Activated CD4-positive, alpha-beta T cell treated with anti-CD3 and anti-CD28 coated beads, Interleukin-2, Interleukin-6, amounts not matched to agents 100 ng/mL and 50 ng/mL, durations not matched to agents 16 hours and 8 hours (primary cell): ENCODE measurements around the gene ENOX1.
"Not testable (repeated sequence)": the region's sequence is repeated elsewhere in the genome, so short reads cannot be mapped to it uniquely, and the experiment has no call there.

ENCODE experiments used
- DNase-seq: peaks from one replicate; pipeline ENCODE4 v3.0.0-alpha.2; 2020

Gene ENOX1

DNA sequence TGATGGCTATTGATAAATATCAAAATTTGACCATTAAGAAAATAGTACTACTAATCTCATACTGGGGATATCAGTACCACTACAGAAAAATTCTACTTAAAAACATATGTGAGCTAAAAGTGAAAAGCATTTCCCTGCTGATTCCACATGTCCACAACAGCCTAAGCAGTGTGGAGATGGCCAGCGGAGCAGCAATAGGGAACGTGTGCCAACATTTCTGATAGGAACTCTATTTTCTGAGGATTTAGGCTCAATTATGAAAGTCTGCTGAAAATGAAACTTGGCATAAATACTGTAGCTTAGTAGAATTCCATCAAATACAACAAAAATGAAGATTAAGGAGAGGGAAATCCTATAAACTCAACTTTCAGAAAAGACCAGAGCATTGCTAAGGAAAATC, 311.6 kb downstream of the ENOX1 start:
- DNase-seq = no peak

DNA sequence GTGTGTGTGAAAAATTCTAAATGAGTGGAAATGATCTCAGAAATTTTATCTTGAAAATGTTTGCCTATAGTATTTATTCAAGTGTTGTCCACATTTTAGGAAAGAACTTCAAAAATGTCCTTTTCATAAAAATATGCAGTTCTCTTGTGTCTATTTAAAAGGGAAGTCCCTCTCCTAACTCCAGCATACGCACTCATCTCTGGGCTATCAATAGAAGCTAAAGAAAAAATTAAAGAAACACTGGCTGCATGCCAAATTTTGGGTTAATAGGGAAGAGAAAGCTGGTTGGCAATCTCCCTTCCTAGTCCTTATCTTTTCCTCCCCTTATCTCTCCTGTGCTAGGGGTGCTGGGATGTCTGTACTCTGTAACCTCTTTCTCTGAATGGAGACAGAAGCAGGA, 313.3 kb downstream of the ENOX1 start:
- DNase-seq = no peak

DNA sequence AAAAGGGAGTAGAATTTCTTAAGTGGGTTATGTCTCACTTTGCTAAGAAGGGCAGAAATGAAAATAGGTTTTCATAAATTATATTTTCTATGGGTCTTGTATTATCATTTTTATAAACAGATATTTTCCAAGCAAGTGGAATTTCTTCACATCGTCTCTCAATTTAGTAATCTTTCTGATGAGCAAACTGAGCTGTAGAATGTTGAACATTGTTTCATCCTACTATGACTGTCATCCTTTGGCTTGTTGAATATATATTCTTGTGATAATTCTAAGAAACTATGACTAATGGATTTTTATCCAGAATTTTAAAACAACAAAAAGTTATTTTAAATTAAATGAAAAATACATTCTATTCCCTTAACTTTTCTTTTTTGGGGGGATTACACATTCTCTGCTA, 313.8 kb downstream of the ENOX1 start:
- DNase-seq = no peak

DNA sequence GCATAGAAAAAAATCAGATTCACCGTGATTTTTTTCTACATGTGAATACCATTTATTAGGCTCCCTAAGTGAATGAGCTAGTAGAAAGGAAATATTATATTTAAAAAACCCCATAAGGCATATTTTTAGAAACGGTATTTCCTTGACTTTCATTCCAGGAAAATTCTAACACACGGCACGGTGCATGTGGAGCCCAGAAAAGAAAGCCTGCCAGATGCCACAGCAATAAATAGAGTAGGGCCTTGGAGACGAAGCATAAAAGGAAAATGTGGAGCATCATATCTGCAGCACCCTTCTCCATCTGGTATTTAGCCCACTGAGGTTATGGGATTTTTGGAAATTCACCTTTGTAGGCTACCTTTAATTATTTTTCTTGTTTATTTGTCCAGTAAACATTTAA, 314.4 kb downstream of the ENOX1 start:
- DNase-seq = no peak

DNA sequence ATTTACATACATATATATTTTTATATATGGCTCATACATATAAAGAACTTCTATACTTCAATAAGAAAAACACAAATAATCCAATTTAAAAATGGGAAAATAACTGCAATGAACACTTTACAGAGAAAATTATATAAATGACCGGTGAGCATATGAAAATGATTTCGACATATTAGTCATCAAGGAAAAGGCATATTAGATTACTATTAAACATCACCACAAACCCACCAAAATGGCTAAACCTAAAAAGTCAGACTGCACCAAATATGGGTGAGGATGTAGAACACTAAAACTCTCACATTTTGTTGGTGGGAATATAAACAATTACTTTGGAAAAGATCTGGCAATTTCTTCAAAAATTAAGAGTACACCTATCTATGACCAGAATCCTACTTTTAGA, 316.2 kb downstream of the ENOX1 start:
- no peak for DNase-seq

DNA sequence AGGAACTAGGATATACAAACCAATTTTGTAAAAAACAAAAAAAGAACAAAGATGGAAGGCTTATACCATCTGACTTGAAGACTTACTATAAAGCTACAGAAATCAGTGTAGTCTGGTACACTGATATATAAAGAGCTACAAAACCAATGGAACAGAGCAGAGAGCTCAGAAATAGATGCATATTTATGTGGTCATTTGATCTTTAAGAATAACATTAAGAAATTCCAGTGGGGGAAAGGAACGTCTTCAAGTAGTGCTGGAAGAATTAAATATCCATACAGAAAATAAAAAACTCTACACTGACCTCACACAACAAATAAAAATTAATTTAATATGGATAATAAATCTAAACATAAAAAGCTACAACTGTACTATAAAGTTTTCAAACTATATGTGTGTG, 317.0 kb downstream of the ENOX1 start:
- DNase-seq = no peak

DNA sequence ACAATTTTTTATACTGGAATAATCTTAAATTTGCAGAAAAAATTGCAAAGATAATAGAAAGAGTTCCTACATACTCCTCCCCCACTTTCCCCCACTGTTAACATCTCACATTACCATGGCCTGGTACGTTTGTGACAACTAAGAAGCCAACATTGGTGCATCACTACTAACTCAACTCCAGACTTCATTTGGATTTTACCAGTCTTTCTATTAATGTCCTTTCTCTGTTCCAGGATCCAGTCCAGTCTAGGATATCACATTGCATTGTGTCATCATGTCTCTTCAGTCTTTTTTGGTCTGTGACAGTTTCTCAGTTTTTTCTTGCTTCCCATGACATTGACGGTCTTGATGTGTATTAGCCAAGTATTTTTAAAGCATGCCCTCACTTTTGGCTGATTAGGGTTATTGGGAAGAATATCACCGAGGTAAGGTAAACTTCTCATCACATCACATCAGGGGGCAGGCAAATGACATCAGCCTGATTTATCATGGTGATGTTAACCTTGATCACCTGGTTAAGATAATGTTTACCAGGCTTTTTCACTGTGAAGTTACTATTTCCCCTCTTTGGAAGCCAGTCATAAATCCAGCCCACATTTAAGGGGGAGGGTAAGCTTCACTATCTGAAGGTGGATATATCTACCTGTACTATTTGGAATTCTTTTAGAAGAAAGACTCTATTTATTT, 322.1 kb downstream of the ENOX1 start:
- no peak for DNase-seq

DNA sequence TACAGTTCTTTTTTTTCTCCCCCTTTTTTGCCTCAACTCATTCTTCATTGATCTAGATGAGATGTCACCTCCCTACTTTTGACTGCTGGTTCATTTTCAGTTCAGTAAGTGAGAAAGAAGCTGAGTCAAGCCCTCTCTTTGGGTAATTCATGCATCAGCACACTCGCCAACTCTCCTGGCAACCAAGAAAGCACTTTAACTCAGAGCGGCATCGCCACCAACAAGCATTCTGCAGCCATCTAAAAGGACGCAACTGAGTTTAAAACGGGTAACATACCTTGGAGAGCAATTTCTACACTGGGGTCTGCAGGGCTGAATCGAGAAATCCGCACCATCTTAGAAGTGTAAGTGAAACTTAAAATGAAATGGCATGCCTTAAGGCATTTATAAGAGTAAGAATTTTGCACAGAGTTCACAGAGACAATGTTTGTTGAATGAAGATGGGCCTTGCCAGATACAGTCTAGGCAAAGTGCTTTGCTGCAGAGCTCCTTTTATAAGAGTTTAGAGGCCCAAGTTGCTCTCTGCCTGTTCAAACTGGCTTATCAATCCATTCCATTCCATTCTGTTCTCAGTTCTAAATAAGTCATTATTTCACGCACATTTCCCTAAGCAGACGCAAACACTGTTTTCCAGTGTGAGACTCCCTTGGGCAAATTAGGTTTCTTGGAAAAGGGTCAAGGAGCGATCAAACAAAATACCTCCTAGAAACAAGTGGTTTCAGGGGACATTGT, 338.0 kb downstream of the ENOX1 start:
- no peak for DNase-seq

DNA sequence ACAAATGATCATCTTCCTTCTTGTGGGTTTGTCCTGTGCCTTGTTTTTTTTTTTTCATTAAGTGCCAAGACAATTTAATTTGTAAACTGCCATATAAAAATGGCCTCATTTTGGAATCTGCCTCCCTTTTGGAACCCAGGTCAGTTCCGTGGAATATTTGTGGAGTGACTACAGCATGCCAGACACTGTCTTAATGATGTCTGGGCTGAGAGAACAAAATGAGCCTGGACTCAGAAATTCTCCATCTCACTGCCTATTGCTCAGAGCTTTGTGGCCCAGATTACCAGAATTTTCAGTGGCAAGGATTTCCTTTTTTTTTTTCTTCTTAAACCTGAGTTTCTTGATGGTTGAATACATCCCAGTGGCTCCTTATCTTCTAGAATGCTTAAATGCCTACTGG, 340.6 kb downstream of the ENOX1 start:
- no peak for DNase-seq

DNA sequence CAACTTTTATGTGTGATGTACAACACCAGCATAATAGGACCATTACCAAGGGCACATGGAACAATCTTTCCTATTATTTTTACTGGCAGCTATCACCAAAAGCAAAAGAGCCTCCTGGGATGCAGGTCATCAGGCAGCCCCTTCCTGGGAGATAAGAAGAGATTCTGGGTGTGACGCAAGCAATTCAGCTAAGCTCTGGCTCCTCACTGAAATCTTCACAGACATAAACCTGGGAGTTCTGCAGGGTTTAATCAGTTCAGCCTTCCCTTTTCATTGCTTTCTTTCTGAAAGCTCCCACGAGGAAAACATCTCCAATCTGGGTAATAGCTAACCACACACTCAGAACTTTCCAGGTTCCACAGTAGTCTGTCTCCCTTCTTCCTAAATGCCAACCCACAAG, 341.1 kb downstream of the ENOX1 start:
- no peak for DNase-seq

DNA sequence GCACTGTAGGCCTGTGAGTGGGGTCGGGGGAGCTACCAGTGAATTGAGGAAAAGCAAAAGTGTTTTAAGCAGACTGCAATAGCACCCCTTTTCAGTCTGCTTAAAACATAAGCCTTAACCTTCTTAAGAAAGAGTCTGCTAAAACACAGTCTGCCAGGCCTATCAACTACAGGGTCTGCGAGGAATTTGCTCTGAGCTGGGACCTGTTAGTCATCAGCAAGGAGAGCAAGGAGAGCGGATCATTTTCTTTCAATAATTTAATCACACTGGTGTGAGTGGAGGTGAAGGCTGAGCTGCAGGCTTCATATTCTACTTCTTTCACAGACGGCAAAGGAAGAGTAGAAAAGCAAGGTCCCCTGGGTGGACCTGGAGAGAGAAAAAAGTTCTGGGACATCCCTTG, 342.7 kb downstream of the ENOX1 start:
- DNase-seq = no peak

DNA sequence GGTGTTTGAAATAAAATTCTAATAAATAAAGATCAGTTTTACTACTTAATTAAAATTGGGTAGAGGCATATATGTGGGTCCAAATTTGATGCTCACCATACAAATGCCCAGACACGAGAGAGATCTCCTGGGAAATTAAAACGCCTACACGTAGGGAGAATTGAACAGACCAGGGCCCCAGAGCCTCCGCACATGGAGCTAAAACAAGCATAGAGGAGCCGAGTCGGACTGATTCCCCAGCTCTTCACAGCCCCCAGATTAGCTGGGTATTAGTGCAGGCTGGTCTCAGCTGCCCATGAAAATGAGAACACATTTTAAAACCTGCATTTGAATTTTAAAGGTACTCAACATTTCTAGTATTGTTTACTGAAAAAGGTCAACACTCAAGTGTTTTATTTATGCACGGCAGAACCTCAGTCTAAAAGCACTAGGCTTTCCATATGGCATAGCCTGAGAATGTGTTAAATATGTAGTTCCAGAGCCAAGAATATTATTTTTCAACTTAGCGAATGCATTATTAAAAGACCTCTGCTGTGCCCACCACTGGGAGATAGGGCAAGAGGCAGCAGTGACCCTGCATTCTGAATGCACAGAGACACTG, 344.8 kb downstream of the ENOX1 start:
- DNase-seq = no peak

DNA sequence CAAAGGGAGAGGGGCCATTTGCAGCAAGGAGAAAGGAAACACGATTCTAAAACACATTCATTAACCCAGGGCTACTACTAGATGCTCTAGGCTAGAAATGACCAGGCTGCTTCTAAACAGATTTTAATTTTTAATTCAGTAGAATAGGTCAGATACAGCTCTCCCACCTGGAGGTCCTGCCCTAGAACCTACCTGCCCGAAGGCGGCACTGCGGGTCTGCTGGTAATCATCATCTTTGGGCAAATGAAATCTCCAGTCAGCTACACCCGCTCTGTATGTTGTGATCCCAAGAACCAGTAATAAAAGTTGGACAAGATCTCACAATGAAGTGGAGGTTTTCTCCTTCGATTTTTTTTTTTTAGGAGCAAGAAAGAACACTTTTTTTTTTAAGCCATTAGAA, 345.3 kb downstream of the ENOX1 start:
- no peak for DNase-seq

DNA sequence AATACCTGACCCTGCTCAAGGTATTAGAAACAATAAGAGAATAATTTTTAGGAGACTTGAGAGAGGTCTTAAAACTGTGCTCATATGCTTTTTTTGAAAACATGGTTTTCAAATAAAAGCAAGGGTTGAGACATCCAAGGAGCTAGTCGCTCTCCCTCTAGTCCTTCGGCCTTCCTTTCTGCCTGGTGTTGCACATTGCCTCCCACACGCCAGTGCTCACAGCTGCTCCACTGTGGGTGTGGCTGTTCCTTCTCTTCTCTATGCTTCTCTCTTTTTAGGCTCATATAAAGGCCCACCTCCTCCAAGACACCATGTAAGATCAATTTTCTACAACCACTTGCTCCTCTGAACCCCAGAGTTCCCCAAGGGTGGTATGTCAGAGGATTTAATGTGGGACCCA, 352.6 kb downstream of the ENOX1 start:
- DNase-seq = no peak

DNA sequence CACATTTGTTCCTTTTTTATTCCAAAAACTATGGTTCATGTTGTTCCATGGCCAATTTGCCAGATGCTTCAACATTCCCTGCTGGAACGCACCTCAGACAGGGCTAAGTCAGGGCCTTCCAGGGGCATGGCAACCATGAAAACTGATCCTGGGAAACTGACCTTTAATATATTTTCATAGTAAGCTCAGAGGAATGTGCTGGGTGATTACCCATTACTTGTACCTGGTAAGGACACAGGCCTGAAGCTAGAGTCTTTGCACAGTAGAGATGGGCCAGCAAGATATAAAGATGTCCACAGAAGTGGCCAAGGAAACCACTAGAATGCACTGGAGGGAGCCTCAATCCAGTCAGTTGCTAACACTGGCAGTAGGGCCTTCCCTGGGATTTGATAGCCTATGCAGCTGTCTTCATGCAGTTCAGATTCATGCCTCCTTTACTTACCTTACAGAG, 353.1 kb downstream of the ENOX1 start:
- DNase-seq = no peak

DNA sequence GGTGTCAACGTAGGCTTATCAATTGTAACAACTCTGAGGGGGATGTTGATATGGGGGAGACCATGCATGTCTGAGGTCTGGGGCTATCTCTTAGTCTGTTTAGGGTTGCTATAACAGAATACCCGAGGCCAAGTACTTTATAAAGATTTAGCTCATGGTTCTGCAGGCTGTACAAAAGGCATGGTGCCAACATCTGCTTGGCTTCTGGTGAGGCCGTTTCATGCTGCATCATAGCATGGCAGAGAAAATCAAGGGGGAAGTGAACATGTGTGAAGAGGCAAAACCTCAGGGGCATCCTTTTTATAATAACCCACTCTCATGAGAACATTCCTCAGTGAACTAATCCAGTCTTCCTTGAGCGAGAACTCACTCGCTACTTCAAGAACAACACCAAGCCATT, 353.8 kb downstream of the ENOX1 start:
- DNase-seq = no peak

DNA sequence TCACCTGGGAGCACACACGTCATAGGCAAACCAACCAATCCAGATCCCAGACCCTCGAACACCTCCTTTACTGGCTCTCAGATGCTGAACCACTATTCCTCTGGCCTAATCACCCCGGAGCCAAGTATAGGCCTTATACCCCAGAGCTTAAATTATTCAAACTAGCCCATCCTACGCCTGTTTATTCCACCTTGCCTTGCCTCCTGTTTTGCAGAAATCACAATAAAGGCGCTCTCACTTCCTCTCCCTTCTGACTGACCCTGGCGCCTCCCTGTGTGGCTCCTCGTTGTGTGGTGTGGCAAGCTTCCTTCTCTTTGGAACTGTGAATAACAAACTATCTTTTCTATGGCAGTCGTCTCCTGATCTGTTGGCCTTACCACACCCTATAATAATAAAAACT, 354.9 kb downstream of the ENOX1 start:
- no peak for DNase-seq

DNA sequence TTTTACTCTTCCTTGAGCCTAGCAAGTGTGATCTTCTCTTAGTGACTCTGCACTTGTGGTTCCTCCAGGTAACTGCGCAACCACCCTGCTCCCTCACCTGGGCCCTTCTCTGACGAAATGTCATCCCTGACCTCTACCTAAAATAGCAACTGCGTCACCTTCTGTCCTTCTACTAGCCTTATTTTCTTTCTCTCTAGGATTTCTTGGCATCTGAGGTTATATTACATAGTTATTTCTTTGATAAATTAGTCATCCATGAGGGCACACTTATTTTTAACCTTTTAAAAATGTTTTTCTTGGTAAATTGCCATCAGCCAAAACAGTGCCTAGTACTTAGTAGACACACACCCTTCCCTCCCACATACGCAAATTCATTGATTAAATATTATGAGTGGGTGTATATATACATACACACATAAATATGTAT, 355.5 kb downstream of the ENOX1 start:
- DNase-seq = no peak

DNA sequence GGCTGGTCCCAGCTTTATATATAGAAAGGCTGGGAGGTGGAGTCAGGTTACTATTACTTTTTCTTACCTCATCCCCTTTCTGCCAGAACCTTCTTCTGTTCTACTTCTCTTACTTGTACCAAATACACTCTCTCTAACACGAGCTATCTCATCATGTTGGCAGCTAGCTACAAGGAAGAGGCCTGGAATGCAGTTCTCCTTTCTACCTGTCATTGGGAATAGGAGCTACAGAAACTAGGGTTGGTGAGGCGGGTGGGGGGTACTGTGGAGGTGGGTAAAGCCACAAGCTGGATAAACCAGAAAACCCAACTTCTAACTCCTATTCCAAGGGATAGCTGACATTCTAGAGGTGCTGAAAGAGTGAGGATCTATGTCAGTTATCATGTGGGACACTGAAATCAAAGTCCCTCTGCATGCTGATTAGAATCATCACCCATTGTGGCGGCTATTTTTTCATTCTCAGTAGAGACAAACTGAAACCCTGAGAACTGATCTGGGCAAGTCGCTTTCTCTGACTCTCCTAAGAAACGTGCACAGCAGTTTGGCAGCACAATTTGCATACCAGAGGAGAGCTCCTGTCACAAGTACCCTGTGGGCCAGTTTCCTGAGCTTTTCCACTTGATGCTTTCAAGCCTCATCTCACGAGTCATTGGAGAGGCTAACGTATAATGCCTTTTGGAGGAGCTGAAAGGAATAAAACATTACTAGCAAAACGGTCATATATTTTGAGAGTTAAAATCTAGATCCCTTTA, 358.1 kb downstream of the ENOX1 start:
- no peak for DNase-seq

DNA sequence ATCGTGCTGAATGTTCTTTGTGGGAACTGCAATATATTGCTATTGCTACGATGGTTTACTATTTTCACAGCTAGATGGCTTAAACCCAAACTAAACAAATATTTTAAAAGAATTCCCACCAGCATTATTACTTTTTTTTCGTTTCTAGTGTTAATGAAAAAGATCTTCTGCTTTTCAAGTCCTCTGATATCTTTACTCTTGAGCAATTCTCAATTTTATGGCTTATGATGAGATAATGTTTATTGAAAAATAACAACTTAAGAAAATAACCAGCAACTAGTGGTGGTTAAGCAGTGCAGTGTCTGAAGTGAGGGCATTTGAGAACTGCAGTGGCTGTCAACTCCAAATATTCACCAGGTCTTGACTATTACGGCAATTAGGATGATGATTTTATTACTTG, 360.4 kb downstream of the ENOX1 start:
- no peak for DNase-seq

DNA sequence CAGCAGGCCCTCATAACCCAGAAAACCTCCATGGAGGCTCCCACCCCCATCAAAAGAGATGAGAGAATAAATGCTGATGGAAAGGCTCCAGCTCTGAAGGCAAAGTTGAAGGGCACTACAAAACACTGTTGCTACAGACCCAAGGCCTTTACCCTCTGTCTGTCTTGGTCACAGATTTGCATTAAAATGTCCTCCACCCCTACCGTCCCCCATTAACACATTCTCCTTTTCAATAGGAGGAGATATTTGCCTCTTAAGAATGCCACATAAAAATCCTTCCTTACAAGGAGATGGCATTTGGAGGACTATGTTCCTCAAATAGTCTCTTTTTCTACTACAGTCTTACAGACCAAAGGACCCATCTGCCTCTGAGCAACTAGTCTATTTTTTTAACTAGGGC, 361.5 kb downstream of the ENOX1 start:
- no peak for DNase-seq

DNA sequence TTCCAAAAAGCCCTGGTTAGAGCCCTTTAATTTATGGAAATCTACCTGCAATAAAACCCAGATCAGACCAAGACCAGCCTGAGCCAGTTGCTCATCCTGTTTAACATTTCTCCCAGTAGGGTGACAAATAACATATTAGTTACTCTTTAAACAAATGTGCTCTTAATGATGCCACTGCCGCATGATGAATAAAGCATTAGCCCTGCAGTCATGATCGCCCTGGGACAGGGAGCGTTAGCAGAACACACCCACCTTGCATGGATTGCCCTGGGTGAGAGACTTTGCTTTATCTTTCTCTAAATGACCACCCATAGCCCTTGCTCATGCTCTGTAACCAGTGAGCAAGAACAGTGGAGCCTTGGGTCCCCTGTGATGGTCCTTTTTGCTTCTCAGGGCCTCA, 362.4 kb downstream of the ENOX1 start:
- DNase-seq = no peak

DNA sequence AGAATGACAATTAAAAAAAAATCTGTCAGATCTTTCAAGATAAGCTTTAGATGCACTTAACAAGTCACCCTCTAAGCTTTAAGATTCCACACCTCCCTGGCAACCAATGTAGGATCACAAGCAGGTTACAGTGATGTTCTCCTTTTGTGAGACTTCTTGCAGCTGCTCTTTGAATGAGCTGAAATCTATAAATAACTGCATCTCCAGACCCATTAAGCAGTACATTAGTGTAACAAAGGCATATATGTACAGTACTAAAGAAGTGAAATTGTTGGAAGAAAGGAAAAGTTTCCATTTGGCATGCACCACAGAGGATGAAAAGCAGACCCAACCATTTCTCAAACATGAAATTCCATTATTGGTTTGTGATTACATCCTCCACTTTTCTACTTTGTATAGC, 364.7 kb downstream of the ENOX1 start:
- no peak for DNase-seq

DNA sequence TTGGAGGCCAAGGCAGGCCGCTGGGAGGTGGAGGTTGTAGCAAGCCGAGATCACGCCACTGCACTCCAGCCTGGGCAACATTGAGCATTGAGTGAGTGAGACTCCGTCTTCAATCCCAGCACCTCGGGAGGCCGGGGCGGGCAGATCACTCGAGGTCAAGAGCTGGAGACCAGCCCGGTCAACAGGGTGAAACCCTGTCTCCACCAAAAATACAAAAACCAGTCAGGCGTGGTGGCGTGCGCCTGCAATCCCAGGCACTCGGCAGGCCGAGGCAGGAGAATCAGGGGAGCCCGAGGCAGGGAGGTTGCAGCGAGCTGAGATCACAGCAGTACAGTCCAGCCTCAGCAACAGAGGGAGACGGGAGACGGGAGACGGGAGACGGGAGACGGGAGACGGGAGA, 369.9 kb downstream of the ENOX1 start:
- not testable (repeated sequence) for DNase-seq
